ENCODE measurements around the gene SERGEF. TPM values are rescaled to one million over a fixed set of nuclear protein-coding genes. Genes with fewer than 3 reads are reported as not detected.

The SERGEF gene
- total and polyA plus RNA-seq, 2 experiments from 2014 or later, result 29.8 to 64.0 TPM

DNA sequence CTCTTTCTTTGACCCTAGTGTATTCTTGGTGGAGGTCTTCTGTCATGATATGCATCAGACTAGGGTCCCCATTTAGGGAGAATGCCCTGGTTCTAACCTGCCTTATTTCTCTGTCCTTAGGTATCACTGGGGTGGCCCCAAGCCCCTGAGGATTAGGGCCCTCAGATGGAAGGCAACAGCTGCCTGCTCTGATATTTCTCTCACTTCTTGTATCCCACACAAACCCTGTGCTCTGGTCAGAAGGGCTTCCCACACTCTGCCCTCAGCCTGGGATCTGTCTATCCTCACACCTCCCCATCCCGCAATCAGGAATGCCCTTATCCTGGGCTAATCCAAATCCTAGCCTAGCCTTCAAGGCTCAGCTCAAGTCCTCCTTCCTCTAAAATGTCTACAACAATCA lies 202.8 kb downstream of the SERGEF start:
- TF ChIP-seq, protein P1, sequence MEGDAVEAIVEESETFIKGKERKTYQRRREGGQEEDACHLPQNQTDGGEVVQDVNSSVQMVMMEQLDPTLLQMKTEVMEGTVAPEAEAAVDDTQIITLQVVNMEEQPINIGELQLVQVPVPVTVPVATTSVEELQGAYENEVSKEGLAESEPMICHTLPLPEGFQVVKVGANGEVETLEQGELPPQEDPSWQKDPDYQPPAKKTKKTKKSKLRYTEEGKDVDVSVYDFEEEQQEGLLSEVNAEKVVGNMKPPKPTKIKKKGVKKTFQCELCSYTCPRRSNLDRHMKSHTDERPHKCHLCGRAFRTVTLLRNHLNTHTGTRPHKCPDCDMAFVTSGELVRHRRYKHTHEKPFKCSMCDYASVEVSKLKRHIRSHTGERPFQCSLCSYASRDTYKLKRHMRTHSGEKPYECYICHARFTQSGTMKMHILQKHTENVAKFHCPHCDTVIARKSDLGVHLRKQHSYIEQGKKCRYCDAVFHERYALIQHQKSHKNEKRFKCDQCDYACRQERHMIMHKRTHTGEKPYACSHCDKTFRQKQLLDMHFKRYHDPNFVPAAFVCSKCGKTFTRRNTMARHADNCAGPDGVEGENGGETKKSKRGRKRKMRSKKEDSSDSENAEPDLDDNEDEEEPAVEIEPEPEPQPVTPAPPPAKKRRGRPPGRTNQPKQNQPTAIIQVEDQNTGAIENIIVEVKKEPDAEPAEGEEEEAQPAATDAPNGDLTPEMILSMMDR (IDR thresholded peaks at IDR 0.05; ENCODE audit: low read depth, low read length), result no peak
- H3K27me3 ChIP-seq, result no peaks in the 10 kb centered on the region
- H3K36me3 ChIP-seq, result no peaks in the 10 kb centered on the region
- DNase-seq (ENCODE audit: low read depth in 1 of 2, low spot score in 1 of 2), result no peak
- H3K4me3 ChIP-seq, result no peak overlapping the region
- H3K4me1 ChIP-seq (ENCODE audit: low read depth), result peaks cover 19% of the 10 kb centered on the region
- no peaks in the 10 kb centered on the region for H3K9me3 ChIP-seq (ENCODE audit: low read depth)
- no peak overlapping the region for H3K27ac ChIP-seq

DNA sequence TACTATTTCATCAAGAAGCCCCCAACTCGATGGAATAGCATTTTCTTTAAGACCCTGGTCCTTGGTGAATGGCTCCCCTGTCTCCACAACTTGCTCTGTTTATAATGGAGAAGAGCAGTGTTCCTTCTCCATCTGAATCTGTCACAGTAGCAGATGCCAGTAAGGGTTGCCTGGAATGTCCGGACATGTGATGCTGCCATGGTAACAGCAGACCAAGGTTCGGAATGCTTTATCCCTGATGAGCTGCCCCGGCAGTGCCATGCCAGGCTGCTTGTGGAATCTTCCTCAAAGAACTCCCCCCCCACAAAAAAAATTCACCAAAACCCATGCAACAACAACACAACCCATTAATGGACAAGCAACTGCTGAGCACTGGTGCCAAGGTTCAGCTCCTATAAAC lies 205.8 kb downstream of the SERGEF start:
- Histone ChIP-seq H3K9me3 (ENCODE audit: low read depth) (no peaks in the 10 kb centered on the region), H3K27ac (no peak overlapping the region), H3K4me3 (no peak overlapping the region), H3K27me3 (no peaks in the 10 kb centered on the region), H3K4me1 (ENCODE audit: low read depth) (peaks cover 17% of the 10 kb centered on the region), H3K36me3 (no peaks in the 10 kb centered on the region)
- no peak for DNase-seq (ENCODE audit: low read depth in 1 of 2, low spot score in 1 of 2)
- TF ChIP-seq, protein P1 (IDR thresholded peaks at IDR 0.05; ENCODE audit: low read depth, low read length), result no peak

DNA sequence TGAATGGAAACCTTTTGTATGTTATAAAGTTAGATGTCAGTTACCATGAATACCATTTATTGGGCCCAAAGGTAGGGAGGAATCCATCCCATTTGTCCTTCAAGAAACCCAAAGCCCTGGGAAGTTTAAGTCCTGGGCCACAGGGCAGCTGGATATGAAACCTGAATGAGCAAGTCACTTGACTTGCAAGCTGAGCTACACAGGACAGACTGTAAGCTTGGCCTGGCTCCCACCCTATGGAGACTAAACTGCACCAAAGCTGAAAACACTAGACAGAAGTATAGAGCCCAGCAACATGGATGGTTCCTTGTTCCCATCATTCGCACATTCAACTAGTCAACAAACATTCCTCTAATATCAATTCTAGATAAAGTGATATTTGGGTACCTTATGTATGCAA lies 207.0 kb downstream of the SERGEF start:
- Histone ChIP-seq H3K36me3 (no peaks in the 10 kb centered on the region), H3K27ac (no peak overlapping the region), H3K9me3 (ENCODE audit: low read depth) (no peaks in the 10 kb centered on the region), H3K4me3 (no peak overlapping the region), H3K4me1 (ENCODE audit: low read depth) (peaks cover 7% of the 10 kb centered on the region), H3K27me3 (no peaks in the 10 kb centered on the region)
- TF ChIP-seq, protein P1 (IDR thresholded peaks at IDR 0.05; ENCODE audit: low read depth, low read length), result no peak
- no peak for DNase-seq (ENCODE audit: low read depth in 1 of 2, low spot score in 1 of 2)

DNA sequence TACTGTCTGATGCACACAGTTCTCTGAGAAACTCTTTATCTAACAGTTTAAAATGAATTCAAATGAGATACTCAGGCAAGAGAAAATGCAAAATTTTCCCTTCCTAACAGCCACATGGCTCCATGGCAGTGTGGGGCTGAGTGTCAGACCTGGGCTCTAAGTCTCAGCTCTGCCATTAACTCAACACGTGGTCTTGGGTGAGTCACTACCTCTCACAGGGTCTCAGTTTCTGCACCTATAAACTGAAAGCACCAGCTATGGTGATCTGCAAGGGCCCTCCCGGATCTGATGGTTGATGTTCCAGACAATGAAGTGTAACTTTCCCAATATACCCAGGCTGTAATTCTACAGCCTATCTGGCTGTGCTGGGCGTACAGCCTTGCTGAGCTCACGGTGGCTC lies 207.8 kb downstream of the SERGEF start:
- H3K9me3 ChIP-seq (ENCODE audit: low read depth), result no peaks in the 10 kb centered on the region
- no peaks in the 10 kb centered on the region for H3K27me3 ChIP-seq
- H3K36me3 ChIP-seq, result no peaks in the 10 kb centered on the region
- TF ChIP-seq, protein P1 (IDR thresholded peaks at IDR 0.05; ENCODE audit: low read depth, low read length), result no peak
- no peak overlapping the region for H3K4me3 ChIP-seq
- H3K4me1 ChIP-seq (ENCODE audit: low read depth), result no peaks in the 10 kb centered on the region
- no peak for DNase-seq (ENCODE audit: low read depth in 1 of 2, low spot score in 1 of 2)
- no peak overlapping the region for H3K27ac ChIP-seq

DNA sequence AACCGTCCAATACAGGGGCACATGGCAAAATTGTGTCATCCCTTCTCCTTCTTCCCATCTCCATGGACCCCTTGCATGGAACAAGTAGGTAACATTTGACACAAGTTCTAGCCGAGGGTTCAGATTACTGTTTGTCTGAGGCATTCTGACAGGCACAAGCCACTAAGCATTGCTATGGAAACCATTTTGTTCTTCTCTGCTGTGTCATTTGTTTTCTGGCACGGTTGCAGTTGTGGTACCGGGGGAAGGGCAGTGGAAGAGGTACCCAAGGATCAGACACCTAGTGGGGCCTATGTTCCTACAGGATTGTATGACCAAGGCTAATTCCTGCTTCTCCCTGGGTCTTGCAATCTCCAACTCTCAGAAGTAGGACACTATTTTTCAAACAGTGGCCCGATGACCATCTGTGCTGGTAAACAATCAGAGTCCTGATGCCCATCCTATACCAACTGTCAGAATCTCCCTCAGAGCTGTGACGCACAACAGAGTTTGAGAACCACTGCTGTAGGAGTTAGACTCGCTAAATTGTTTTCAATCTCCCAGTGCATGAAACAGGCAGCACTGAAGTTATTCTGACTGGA lies 209.0 kb downstream of the SERGEF start:
- H3K36me3 ChIP-seq, result no peaks in the 10 kb centered on the region
- H3K9me3 ChIP-seq (ENCODE audit: low read depth), result no peaks in the 10 kb centered on the region
- H3K27ac ChIP-seq, result no peak overlapping the region
- H3K27me3 ChIP-seq, result no peaks in the 10 kb centered on the region
- H3K4me3 ChIP-seq, result no peak overlapping the region
- H3K4me1 ChIP-seq (ENCODE audit: low read depth), result no peaks in the 10 kb centered on the region
- DNase-seq (ENCODE audit: low read depth in 1 of 2, low spot score in 1 of 2), result no peak
- TF ChIP-seq, protein P1 (IDR thresholded peaks at IDR 0.05; ENCODE audit: low read depth, low read length), result no peak

Measured in cardiac muscle cell (in vitro differentiated cells and primary cell).